HG02763 (cell line): ENCODE data around the gene ZNF281.

Experiments
- ATAC-seq: cut with Tn5 transposase; IDR thresholded peaks from one replicate; pipeline ENCODE4 v1.9.1; 2021; ENCODE audit warnings: mild to moderate bottlenecking, moderate library complexity; ENCODE audit not compliant: unreplicated experiment

The ZNF281 gene

GRCh38 chr1:200392625-200393185, 17.1 kb downstream of the ZNF281 start:
- no peak for ATAC-seq

DNA sequence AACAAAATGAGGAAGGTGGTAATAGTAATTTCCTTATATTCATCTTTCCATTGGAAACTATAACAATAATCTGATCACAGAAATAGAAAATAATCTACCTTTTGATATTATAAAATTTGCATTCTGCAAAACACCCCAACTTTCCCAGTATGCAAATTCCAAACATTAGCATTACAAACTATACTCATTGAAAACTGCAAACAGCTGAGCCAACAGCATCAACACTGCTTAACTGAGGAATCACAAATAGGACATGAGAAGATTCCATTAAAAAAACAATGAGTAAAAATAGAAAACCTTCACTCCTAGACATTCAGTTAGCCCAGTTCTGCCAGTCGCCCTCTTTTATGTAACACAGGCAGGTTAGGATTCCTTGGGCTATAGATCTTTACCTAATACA, 18.1 kb downstream of the ZNF281 start:
- ATAC-seq, result no peak

GRCh38 chr1:200388791-200389190, 21.0 kb downstream of the ZNF281 start:
- ATAC-seq, result no peak

DNA sequence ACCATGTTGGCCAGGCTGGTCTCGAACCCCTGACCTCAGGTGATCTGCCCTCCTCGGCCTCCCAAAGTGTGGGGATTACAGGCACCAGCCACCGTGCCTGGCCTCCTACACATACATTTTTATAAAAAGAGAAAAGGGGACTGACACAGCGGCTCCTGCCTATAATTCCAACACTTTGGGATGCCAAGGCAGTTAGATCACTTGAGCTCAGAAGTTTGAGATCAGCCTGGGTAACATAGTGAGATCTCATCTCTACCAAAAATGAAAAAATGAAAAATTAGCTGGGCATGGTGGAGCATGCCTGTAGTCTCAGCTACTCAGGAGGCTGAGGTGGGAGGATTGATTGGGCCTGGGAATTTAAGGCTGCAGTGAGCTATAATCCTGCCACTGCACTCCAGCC, 23.4 kb downstream of the ZNF281 start:
- no peak for ATAC-seq

GRCh38 chr1:200384818-200385390, 24.9 kb downstream of the ZNF281 start:
- peak; percentile 36 for ATAC-seq

GRCh38 chr1:200381256-200381984, 28.4 kb downstream of the ZNF281 start:
- no peak for ATAC-seq

DNA sequence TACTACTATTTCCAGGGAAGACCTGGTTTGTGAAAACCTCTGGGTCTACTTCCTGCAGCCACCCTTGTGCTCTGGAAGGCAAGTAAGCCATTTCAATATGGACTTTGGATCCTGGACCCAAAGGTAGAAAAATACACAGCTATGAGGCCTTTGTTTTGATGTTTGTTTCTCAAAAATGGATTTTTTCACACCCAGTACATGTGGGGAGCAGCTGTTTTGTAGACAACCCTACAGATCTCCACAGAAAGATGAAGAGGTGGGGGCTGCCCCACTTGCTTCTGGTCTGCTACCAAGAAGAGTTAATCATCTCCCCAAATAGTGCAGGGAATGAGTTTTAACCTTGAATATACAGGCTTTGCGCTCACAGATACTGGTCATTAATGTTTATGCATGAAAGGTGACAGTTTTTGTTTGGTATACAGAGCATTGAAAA, 29.2 kb downstream of the ZNF281 start:
- ATAC-seq, result peak; percentile 62

DNA sequence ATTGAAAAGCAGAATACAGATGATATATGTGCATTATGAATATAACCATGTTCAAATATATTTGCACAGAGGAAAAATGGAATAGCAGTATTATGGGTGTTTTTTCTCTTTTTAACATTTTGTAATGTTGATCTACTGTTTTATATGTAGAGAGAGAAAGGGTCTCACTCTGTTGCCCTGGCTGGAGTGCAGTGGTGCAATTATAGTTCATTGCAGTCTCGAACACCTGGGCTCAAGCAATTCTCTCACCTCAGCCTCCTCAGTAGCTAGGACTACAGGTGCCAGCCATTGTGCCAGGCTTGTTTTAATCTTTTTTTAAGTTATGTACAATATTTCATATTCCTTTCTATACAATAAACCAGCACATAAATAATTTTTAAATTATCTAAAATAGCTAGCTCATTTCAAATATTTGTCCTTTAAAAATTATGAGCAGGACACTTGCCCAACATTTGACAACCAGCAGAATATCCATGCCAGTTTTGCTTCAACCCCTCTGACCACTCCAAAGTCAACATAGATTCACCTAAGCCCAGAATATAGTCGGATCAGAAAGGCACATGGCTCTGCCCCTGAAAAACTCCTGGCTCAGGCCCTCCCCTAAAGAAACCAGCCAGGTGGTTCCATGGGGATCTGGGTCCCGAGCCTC, 29.8 kb downstream of the ZNF281 start:
- no peak for ATAC-seq

GRCh38 chr1:200379432-200379757, 30.4 kb downstream of the ZNF281 start:
- no peak for ATAC-seq

DNA sequence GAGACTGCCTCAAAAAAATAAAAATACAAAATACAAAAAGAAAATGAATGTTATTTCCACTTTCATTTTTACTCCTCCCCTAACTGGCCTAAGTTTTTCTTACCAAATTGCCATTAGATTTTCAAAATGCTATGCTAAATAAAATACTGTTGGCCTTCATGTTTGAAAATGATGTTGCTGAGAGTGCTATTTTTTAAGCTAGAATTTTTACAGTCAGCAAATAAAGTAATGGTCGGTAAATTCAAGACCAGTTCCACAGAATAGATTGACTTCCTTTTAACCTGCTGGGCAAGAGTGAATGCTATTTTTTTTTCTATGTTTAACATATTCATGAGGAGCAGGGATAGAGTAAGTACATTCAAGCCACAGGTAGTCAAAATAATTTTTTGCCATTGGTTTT, 31.7 kb downstream of the ZNF281 start:
- no peak for ATAC-seq

GRCh38 chr1:200376528-200376927, 33.3 kb downstream of the ZNF281 start:
- no peak for ATAC-seq

- ATAC-seq, result no peak
Measured at GRCh38 chr1:200374569-200375295, 35.1 kb downstream of the ZNF281 start.

GRCh38 chr1:200373811-200374231, 36.0 kb downstream of the ZNF281 start:
- ATAC-seq, result no peak

DNA sequence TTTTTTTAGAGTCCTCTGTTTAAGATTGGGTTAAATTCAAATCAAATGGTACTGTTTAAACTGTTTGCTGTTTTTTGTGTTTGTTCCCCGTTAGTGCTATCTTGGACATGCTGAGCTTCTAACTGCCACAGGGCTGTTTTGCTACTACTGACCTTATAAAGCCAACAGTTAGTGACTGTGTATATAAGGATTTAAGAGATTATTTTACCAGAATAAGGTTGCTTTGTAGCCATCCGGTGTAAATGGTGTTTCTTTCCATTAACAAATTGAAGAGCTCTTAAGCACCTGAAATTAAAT, 37.0 kb downstream of the ZNF281 start:
- ATAC-seq, result no peak

DNA sequence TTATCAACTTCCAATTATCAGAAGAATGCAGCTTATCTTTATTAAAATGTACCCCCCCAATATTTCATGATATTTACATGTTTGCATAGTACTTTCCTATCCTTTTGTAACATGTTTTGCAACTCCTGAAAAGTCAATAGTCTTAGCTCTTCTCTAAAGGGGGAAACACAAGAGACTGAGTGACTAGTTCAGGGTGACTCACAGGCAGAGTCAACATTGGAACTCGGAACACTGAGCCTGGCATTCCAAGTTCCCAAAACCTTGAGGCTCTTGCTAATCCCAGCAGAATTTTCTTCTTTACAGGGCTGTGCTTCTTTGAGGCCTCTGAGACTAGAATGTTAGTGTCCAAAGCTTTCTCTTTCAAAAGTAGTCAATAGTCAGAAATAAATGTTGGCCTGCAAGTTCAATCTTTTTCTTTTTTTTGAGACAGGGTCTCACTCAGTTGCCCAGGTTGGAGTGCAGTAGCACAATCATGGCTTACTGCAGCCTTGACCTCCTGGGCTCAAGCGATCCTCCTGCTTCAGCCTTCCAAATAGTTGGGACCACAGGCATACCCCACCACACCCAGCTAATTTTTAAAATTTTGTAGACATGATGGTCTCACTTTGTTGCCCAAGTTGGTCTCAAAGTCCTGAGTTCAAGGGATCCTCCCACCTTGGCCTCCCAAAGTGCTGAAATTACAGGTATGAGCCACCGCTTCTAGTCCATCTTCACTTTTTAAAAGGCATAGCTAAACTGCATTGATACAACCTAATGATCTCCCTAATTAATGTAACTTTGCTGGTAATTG, 37.5 kb downstream of the ZNF281 start:
- ATAC-seq, result no peak

DNA sequence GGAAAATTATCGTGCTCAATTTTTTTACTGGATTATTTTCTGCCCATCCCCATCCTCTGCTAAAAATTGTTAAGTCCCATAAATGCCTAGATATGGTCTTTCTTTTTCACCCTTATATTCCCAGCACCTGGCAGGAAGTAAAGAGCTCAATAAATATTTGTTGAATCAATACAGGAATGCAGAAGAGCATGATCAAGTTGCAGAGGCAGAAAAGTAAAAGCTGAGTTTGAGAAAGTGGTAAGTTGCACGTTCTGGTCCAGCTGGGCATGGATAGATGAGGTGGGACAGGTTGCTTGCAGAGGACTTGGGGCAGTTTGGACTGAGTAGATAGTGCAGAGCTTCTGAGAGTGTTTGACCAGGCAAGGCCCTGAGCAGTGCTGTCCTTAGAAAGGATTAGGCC, 40.1 kb downstream of the ZNF281 start:
- no peak for ATAC-seq

- ATAC-seq, result no peak
Measured at GRCh38 chr1:200369131-200369530, 40.7 kb downstream of the ZNF281 start.

- no peak for ATAC-seq
Measured at GRCh38 chr1:200368556-200368955, 41.3 kb downstream of the ZNF281 start.

DNA sequence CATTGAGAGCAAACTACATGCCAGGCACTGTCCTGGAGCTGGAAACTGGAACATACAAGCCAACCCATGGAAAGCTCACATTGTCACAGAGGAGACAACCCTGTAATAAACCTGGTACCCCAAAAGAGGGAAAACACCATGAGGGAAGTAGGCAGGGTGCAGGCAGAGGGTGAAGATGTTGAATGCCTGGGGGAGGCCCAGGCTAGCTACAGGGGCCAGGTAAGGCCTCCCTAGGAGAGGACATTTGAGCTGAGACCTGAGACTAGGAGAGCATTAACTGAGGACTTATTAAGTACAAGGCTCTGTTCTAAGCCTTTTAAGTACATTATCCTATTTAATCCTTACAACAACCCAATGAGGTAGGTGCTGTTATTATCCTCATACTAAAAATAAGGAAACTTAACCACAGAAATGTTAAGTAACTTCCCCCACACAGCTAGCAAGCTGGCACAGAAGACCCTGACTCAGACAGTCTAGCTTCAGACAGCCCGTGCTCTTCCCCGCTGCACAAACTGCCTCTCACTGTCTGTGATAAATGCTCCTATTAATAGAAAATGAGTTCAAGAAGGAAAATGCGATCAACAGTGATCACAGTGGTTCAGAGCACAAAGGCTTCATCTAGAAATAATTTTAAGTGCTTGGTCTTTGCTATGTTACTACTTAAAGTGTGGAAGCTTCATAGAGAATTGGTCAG, 41.8 kb downstream of the ZNF281 start:
- ATAC-seq, result no peak

GRCh38 chr1:200366577-200367253, 43.1 kb downstream of the ZNF281 start:
- no peak for ATAC-seq
